Renal cortex interstitium (tissue), 15 donors: ENCODE data around the gene ESPN. TPM values are rescaled to one million over a fixed set of nuclear protein-coding genes. Genes with fewer than 3 reads are reported as not detected.
"Not testable (repeated sequence)": the region's sequence is repeated elsewhere in the genome, so short reads cannot be mapped to it uniquely, and the experiment has no call there.

Experiments used
- DNase-seq, 11 donors: peaks; one replicate each; pipeline ENCODE4 v3.0.0-alpha.2; 2013; ENCODE audit warnings: low read depth in 9 of 11, low spot score in 4 of 11; ENCODE audit errors: extremely low read depth in 1 of 11
- long read RNA-seq, 16 experiments: transcript quantifications; one replicate each; lab custom pipeline, GENCODE V29; 2026
- polyA plus RNA-seq, 3 donors: library from polyadenylated mRNA; unstranded; fragments of 120-200 nt; gene quantifications; one replicate each; pipeline ENCODE4 v1.2.1, GENCODE V29; 2013; ENCODE audit not compliant: insufficient read length in 3 of 3

Gene ESPN
- polyA plus RNA-seq, result 10 to 100 TPM; 12.4 to 31.4 (median 15.6) TPM
- long read RNA-seq, donor 1, result 0 reads
- long read RNA-seq, donor 2, partial matches to known transcripts, result 0 of 1 reads
- long read RNA-seq, donor 2, other reads (novel, unspliced or antisense), result 0 of 1 reads
- long read RNA-seq, donor 3, partial matches to known transcripts, result 10 of 10 reads
- long read RNA-seq, donor 3, other reads (novel, unspliced or antisense), result 0 of 10 reads
- long read RNA-seq, donor 4, result 0 reads
- long read RNA-seq, donor 5, result 0 reads
- long read RNA-seq, donor 6, result 0 reads
- long read RNA-seq, donor 7, result 0 reads
- long read RNA-seq, donor 8, partial matches to known transcripts, result 19 of 27 reads
- long read RNA-seq, donor 8, other reads (novel, unspliced or antisense), result 8 of 27 reads
- long read RNA-seq, donor 9, result 0 reads
- long read RNA-seq, donor 10, result 0 reads
- long read RNA-seq, donor 11, result 0 reads
- long read RNA-seq, donor 12, result 0 reads
- long read RNA-seq, donor 13, partial matches to known transcripts, result 6 of 6 reads
- long read RNA-seq, donor 13, other reads (novel, unspliced or antisense), result 0 of 6 reads
- long read RNA-seq, donor 14, result 0 reads
- long read RNA-seq, donor 15, result 0 reads
- long read RNA-seq, donor 16, partial matches to known transcripts, result 65 of 84 reads
- long read RNA-seq, donor 16, other reads (novel, unspliced or antisense), result 19 of 84 reads

GRCh38 chr1:6424619-6425593 lies at the start of gene ESPN:
Gene ESPN, plus strand, starts transcription at chr1:6424776. Its CDS starts 180 bp downstream, at chr1:6424956.
- DNase-seq, result no peak

- DNase-seq, result no peak
Observed at GRCh38 chr1:6378096-6378746, 46.4 kb upstream of the ESPN start.

DNA sequence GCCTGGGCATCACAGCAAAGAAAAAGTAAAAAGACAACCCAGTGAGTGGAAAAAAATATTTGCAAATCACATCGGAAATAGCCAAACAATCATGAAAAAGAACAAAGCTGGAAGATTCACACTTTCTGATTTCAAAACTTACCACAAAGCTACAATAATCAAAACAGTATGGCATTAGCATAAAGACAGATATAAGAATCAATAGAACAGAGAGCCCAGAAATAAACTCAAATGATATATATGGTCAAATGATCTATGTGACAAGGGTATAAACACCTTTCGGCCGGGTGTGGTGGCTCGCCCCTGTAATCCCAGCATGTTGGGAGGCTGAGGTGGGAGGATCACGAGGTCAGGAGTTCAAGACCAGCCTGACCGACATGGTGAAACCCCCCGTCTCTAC lies 44.5 kb upstream of the ESPN start:
- DNase-seq, result no peak

- DNase-seq, result no peak
Observed at GRCh38 chr1:6384135-6384534, 40.4 kb upstream of the ESPN start.

GRCh38 chr1:6384962-6385361 lies 39.6 kb upstream of the ESPN start:
- no peak for DNase-seq

GRCh38 chr1:6385488-6386191 lies 38.9 kb upstream of the ESPN start:
- DNase-seq, result peak in 1 of 11 donors; percentile 38

- DNase-seq, result no peak
Observed at GRCh38 chr1:6386371-6386949, 38.1 kb upstream of the ESPN start.

- no peak for DNase-seq
Observed at GRCh38 chr1:6389971-6390370, 34.6 kb upstream of the ESPN start.

GRCh38 chr1:6391951-6392808 lies 32.4 kb upstream of the ESPN start:
- DNase-seq, result no peak

- no peak for DNase-seq
Observed at GRCh38 chr1:6392809-6393399, 31.7 kb upstream of the ESPN start.

DNA sequence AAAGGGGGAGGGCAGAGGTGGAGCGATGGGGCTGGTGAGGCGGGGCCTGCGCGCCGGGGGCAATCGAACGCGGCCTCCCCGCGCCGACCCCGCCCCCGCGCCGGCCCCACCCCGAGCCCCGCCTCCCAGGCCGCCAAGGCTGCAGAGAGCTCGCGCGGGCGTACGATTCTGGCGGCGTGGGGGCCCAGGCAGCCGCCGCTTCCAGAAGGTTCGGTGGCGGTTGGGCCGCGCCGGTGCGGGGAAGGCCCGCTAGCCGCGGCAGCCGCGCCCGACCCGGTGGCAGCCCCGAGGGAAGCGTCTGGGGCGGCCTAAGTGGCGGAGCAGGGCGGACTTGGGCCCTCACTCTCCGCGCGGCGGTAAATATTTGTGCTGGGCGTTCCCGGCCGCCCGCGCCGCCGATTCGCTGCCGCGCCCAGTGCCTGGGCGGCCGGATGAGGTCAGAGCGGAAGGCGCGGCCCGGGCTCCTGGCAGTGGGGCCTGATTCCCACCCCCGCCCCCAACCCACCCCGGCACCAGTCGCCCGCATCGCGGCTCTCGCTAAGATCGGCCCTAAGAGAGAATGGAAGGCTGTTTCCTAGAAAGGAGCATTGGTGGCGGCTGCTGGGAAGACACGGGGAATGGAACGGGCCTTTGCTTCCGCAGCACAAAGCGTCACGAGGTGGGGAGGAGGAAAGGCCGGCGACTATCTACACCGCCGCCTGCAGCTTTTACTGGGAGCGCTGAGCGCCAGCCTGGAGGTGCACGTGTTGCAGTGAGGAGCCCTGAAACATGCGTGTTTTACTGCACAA lies 31.0 kb upstream of the ESPN start, which contains the start of gene ACOT7:
Gene ACOT7 (minus strand): TSS at position 368 of the 788 bp plus-strand sequence. CDS start 368 bp downstream, outside the sequence.
- DNase-seq, result peak; percentile 65 to 88 (median 78)

DNA sequence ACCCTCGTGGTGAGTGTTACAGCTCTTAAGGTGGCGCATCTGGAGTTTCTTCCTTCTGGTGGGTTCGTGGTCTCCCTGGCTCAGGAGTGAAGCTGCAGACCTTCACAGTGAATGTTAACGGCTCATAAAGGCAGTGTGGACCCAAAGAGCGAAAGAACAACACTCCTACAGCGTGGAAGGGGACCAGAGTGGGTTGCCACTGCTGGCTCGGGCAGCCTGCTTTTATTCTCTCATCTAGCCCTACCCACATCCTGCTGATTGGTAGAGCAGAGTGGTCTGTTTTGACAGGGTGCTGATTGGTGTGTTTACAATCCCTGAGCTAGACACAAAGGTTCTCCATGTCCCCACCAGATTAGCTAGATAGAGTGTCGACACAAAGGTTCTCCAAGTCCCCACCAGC lies 29.4 kb upstream of the ESPN start:
- DNase-seq, result not testable (repeated sequence)

DNA sequence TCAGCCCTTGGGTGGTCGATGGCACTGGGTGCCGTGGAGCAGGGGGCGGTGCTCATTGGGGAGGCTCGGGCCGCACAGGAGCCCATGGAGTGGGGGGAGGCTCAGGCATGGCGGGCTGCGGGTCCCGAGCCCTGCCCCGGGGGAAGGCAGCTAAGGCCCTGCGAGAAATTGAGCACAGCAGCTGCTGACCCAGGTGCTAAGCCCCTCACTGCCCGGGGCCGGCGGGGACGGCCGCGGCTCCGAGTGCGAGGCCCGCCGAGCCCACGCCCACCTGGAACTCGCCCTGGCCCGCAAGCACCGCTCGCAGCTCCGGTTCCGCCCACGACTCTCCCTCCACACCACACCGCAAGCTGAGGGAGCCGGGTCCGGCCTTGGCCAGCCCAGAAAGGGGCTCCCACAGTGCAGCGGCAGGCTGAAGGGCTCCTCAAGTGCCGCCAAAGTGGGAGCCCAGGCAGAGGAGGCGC lies 28.8 kb upstream of the ESPN start:
- not testable (repeated sequence) for DNase-seq

DNA sequence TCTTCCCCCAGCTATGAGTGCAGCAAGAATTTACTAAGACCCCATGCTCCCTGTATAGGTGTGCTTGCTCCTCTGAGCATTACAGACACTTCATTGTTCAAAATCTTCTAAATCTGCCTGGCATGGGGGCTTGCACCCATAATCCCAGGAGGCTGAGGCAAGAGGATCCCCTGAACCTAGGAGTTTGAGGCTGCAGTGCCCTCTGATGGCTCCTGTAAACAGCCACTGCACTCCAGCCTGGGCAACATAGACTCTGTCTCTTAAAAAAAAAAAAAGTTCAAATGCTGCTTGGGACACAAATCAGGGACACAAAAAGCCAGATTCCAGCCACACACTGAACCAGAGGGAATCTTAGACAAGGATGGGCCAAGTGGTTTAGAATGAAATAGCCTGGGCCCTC lies 27.6 kb upstream of the ESPN start:
- no peak for DNase-seq

DNA sequence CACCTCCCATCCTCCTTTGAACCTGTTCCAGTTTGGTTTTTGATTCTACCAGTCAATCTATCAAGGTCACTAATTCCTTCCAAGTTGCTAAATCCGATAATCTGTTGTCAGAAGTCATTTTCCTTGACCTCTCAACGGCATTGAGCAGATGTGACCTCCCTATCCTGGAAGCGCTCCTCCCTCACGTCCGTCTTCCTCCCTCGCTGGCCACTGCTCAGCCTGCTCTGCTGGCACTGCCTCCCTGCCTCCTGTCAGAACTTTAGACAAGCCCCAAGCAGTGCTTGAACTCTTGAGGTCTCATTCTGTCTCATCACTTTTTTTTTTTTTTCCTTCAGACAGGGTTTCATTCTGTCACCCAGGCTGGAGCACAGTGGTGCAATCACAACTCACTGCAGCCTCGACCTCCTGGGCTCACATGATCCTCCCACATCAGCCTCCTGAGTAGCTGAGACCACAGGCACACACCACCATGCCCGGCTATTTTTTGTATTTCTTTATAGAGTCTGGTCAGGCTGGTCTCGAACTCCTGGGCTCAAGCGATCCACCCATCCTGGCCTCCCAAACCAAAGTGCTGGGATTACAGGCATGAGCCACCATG lies 26.6 kb upstream of the ESPN start:
- no peak for DNase-seq
